Frontal cortex (tissue), 4 donors: ENCODE results near the gene SPAG4. TPM values are rescaled to one million over a fixed set of nuclear protein-coding genes. Genes with fewer than 3 reads are reported as not detected.
A peak's percentile ranks its signal among the peaks of the same experiment; 100 is the strongest.

Experiments used
- DNase-seq, 2 donors: peaks; one replicate each; pipeline ENCODE4 v3.0.0; 2012; ENCODE audit warnings: low spot score in 2 of 2
- FAIRE-seq: peaks from 2 replicates; lab custom pipeline; 2012; peaks lifted over from hg19 to GRCh38; lab: Jason Lieb, UNC
- total RNA-seq: library from RNA; depleted of rRNA; stranded (reverse); fragments of >200 nt; gene quantifications from one replicate; pipeline ENCODE4 v1.2.3, GENCODE V29; 2014
- donor health status: control.
- donor health status: control.
- donor health status: control.

Gene SPAG4
- total RNA-seq, 1 donor from 2014 or later: 0.82 TPM

- no peak for FAIRE-seq
- DNase-seq: no peak
Observed at GRCh38 chr20:35651958-35652357, 36.3 kb downstream of the SPAG4 start.

- DNase-seq (no peak), FAIRE-seq (no peak)
Observed at GRCh38 chr20:35652641-35653429, 37.2 kb downstream of the SPAG4 start.

- DNase-seq (no peak), FAIRE-seq (no peak)
Observed at GRCh38 chr20:35653430-35653734, 37.8 kb downstream of the SPAG4 start.

GRCh38 chr20:35653893-35654292 is 38.3 kb downstream of the SPAG4 start:
- no peak for FAIRE-seq
- no peak for DNase-seq

- no peak for FAIRE-seq
- no peak for DNase-seq
Observed at GRCh38 chr20:35654415-35654814, 38.8 kb downstream of the SPAG4 start.

- DNase-seq: no peak
- no peak for FAIRE-seq
Observed at GRCh38 chr20:35657271-35657670, 41.6 kb downstream of the SPAG4 start.

GRCh38 chr20:35660122-35660937 is 44.7 kb downstream of the SPAG4 start:
- DNase-seq (no peak), FAIRE-seq (no peak)

GRCh38 chr20:35661053-35661452 is 45.4 kb downstream of the SPAG4 start:
- no peak for DNase-seq
- no peak for FAIRE-seq

- FAIRE-seq: no peak
- no peak for DNase-seq
Observed at GRCh38 chr20:35661908-35662307, 46.3 kb downstream of the SPAG4 start.

GRCh38 chr20:35662551-35662950 is 46.9 kb downstream of the SPAG4 start:
- DNase-seq: no peak
- FAIRE-seq: no peak

GRCh38 chr20:35663516-35664465 is 48.2 kb downstream of the SPAG4 start:
- DNase-seq (peak; percentile 15 to 20), FAIRE-seq (no peak)

GRCh38 chr20:35664466-35665206 is 49.0 kb downstream of the SPAG4 start, which contains the start of the genes CPNE1 and RBM12:
CPNE1 (minus strand) TSS chr20:35664900; CDS start chr20:35632923, 31,977 bp downstream.
RBM12 (minus strand) TSS chr20:35664900; CDS start chr20:35655322, 9,578 bp downstream.
- FAIRE-seq: no peak
- DNase-seq: peak; percentile 91 to 97

GRCh38 chr20:35665949-35666288 is 50.3 kb downstream of the SPAG4 start:
- DNase-seq (no peak), FAIRE-seq (no peak)

GRCh38 chr20:35669221-35669620 is 53.6 kb downstream of the SPAG4 start:
- FAIRE-seq (no peak), DNase-seq (no peak)

- DNase-seq (no peak), FAIRE-seq (no peak)
Observed at GRCh38 chr20:35669681-35670080, 54.1 kb downstream of the SPAG4 start.
